OCI-LY7 (cell line): Measurements from ENCODE around the gene MCTP2. TPM values are rescaled to one million over a fixed set of nuclear protein-coding genes. Genes with fewer than 3 reads are reported as not detected.

ENCODE experiments used
- BruUV-seq: library from RNA; stranded (reverse); fragments of 400-500 nt; replicated peaks from 2 replicates; lab custom pipeline; 2021; lab: Mats Ljungman, UMichigan
- CTCF ChIA-PET: fragments of 300-600 bp; sonication (Branson Sonifier 250); formaldehyde crosslinking; loops from one replicate; lab custom pipeline; 2022; ENCODE audit warnings: antibody characterized with exemption; ENCODE audit not compliant: unreplicated experiment; lab: Charles Lee
- POLR2A ChIA-PET: fragments of 300-600 bp; sonication (Branson Sonifier 250); formaldehyde crosslinking; loops from one replicate; lab custom pipeline; 2022; ENCODE audit warnings: antibody characterized with exemption; lab: Charles Lee
- DNase-seq: peaks from one replicate; pipeline ENCODE4 v3.0.0-alpha.2; 2015; ENCODE audit warnings: low spot score
- H2AFZ ChIP-seq: fragments of 200-600 bp; sonication (generic), shearing (Covaris generic); 2 replicates; pipeline ENCODE4 v1.6.1; 2014; ENCODE audit warnings: mild to moderate bottlenecking, antibody characterized with exemption, low read length, moderate library complexity
- H3K27ac ChIP-seq: fragments of 200-600 bp; sonication (generic); 2 replicates; pipeline ENCODE4 v1.5.1; 2014; ENCODE audit warnings: mixed run types, low read depth, mild to moderate bottlenecking, moderate library complexity, low read length, inconsistent platforms; ENCODE audit not compliant: poor library complexity, severe bottlenecking
- H3K36me3 ChIP-seq: fragments of 200-600 bp; sonication (generic); 2 replicates; pipeline ENCODE4 v1.6.1; 2014; ENCODE audit warnings: mild to moderate bottlenecking, antibody characterized with exemption, low read length, moderate library complexity, mixed read lengths; ENCODE audit not compliant: insufficient read depth
- H3K4me1 ChIP-seq: fragments of 200-600 bp; sonication (generic); 2 replicates; pipeline ENCODE4 v1.5.1; 2014; ENCODE audit warnings: mild to moderate bottlenecking, low read length; ENCODE audit not compliant: insufficient read depth, poor library complexity, severe bottlenecking
- H3K4me2 ChIP-seq: fragments of 200-600 bp; sonication (generic); 2 replicates; pipeline ENCODE4 v1.6.1; 2014; ENCODE audit warnings: mild to moderate bottlenecking, low read length
- H3K4me3 ChIP-seq: fragments of 200-600 bp; sonication (generic); 2 replicates; pipeline ENCODE4 v1.5.1; 2014; ENCODE audit warnings: mild to moderate bottlenecking, low read depth, low read length; ENCODE audit not compliant: poor library complexity, severe bottlenecking
- H3K79me2 ChIP-seq: fragments of 200-600 bp; sonication (generic); 2 replicates; pipeline ENCODE4 v1.6.1; 2016; ENCODE audit warnings: low read depth, mild to moderate bottlenecking, low read length, moderate library complexity, mixed read lengths; ENCODE audit not compliant: insufficient read depth
- H3K9me2 ChIP-seq: fragments of 200-600 bp; sonication (generic); 2 replicates; pipeline ENCODE4 v1.6.1; 2016; ENCODE audit warnings: mild to moderate bottlenecking, low read length, mixed read lengths; ENCODE audit not compliant: insufficient read depth
- H3K9me3 ChIP-seq: fragments of 200-600 bp; sonication (generic); 2 replicates; pipeline ENCODE4 v1.6.1; 2014; ENCODE audit warnings: mild to moderate bottlenecking, mixed run types, low read length, mixed read lengths
- H4K20me1 ChIP-seq: fragments of 200-600 bp; sonication (generic); 2 replicates; pipeline ENCODE4 v1.6.1; 2014; ENCODE audit warnings: mild to moderate bottlenecking, antibody characterized with exemption, low read length, moderate library complexity, mixed read lengths; ENCODE audit not compliant: insufficient read depth
- EZH2phosphoT487 ChIP-seq: fragments of 200-600 bp; sonication (generic); IDR thresholded peaks from 2 replicates; pipeline ENCODE4 v1.6.1; 2018; ENCODE audit warnings: low read depth, borderline replicate concordance, mild to moderate bottlenecking, mixed run types, antibody characterized with exemption, low read length, moderate library complexity, mixed read lengths
- intact Hi-C: fragments of 100-400 bp; cut with micrococcal nuclease; formaldehyde crosslinking; loops from one replicate; pipeline ENCODE4 v1.10.0; 2022; ENCODE audit not compliant: unreplicated experiment
- total RNA-seq, 2 experiments: library from RNA; depleted of rRNA in 1 of 2; stranded (reverse); fragments of >200 nt in 1 of 2; shearing (Covaris generic) in 1 of 2; gene quantifications; 2 replicates each; pipeline ENCODE4 v1.2.3, GENCODE V29; 2014 to 2022
- TF ChIP-seq, protein P1 (sequence below): fragments of 200-600 bp; sonication (generic); conservative IDR thresholded peaks from 2 replicates; pipeline ENCODE4 v1.5.1; 2014; ENCODE audit warnings: mild to moderate bottlenecking, antibody characterized with exemption, low read length, moderate library complexity, mixed read lengths

Gene MCTP2
- total RNA-seq, 2 experiments from 2014 or later: 73.2 to 90.6 TPM

DNA sequence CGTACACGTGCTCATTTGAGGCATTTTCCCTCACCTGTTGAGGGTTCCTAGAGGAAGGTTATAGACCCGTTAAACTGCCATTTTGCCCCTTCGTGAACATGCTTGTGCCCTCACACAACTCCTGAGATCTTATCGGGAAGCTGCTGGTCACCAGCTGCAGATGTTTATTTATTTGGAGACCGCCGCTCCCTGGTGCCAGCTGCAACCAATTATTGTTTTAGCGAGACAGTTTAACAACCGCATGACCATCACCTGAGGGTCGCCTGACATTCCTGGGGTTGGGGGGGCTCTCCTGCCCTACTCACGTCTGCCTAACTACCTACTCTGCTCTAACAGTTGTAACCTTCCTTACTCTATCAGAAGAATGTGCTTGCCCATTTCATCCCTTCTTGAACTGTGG is 292.5 kb downstream of the MCTP2 start:
- Histone ChIP-seq H3K4me3 (no peak overlapping the region), H3K9me2 (no peaks in the 10 kb centered on the region), H4K20me1 (no peaks in the 10 kb centered on the region), H3K79me2 (no peaks in the 10 kb centered on the region), H3K9me3 (no peaks in the 10 kb centered on the region), H3K36me3 (no peaks in the 10 kb centered on the region), H3K4me1 (no peaks in the 10 kb centered on the region), H2AFZ (no peak overlapping the region), H3K4me2 (no peak overlapping the region), H3K27ac (no peak overlapping the region)
- DNase-seq: no peak
- BruUV-seq: no TSS peak
- no peak for TF ChIP-seq EZH2phosphoT487
- TF ChIP-seq, protein P1, sequence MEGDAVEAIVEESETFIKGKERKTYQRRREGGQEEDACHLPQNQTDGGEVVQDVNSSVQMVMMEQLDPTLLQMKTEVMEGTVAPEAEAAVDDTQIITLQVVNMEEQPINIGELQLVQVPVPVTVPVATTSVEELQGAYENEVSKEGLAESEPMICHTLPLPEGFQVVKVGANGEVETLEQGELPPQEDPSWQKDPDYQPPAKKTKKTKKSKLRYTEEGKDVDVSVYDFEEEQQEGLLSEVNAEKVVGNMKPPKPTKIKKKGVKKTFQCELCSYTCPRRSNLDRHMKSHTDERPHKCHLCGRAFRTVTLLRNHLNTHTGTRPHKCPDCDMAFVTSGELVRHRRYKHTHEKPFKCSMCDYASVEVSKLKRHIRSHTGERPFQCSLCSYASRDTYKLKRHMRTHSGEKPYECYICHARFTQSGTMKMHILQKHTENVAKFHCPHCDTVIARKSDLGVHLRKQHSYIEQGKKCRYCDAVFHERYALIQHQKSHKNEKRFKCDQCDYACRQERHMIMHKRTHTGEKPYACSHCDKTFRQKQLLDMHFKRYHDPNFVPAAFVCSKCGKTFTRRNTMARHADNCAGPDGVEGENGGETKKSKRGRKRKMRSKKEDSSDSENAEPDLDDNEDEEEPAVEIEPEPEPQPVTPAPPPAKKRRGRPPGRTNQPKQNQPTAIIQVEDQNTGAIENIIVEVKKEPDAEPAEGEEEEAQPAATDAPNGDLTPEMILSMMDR: no peak
- ChIA-PET CTCF (no interaction called here), POLR2A (no interaction called here)
- intact Hi-C loops: no loop called here

DNA sequence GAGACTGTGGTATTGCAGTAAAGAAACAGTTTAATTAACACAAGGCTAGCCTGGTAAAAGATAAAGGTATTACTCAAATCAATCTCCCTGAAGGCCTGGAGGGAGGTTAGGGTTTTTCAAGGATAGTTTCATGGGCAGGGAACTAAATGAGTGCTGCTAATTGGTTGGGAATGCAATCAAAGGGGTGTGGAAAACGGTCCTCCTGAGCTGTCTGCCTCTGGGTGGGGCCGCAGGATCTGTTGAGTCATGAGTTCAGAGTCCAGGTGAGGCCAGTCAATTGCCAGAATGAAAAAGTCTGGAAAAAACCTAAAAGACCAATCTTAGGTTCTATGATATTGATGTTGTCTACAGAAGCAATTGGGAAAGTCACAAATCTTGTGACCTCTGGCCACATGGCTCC is 293.2 kb downstream of the MCTP2 start:
- no TSS peak for BruUV-seq

DNA sequence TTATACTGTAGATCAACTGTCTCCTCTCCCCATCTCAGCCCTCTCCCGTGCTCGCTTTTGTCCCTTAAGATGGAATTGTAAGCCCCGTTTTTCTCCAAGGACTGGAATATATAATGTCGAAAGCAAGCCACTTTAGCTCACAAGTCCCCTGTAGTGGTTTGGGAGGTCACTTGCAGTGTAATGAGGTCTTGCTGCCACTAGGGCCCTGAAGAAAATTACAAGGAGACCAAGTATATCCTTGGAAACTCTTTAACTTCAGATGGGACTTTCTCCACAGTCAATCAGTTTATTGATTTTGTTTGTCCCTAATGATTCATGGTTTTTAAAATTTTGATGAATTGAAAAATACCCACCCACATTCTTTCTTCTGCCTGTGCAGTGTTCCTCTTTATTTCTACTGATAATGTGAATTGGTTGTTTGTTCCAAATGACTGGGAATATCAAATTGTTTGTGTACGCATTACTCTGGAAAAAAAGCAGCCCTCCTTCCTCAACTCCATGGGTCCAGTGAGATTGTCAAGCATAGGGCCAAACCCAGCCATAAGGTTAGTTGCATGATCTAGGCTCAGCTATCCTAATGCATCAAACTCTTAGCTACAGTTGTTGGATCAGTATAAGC is 294.8 kb downstream of the MCTP2 start:
- Histone ChIP-seq H3K9me2 (no peaks in the 10 kb centered on the region), H3K4me3 (no peak overlapping the region), H3K4me2 (no peak overlapping the region), H3K9me3 (no peaks in the 10 kb centered on the region), H3K79me2 (no peaks in the 10 kb centered on the region), H4K20me1 (no peaks in the 10 kb centered on the region), H3K27ac (no peak overlapping the region), H2AFZ (no peak overlapping the region), H3K4me1 (no peaks in the 10 kb centered on the region), H3K36me3 (no peaks in the 10 kb centered on the region)
- intact Hi-C loops: no loop called here
- CTCF ChIA-PET: no interaction called here
- no peak for TF ChIP-seq EZH2phosphoT487
- TF ChIP-seq, protein P1: peak; percentile 75
- POLR2A ChIA-PET: interaction anchor here (0.6 to 1.5 kb wide), 3 partner anchors 15 to 727 kb away, joined by 3 read pairs; no protein-coding TSS in a partner anchor
- peak; percentile 10 for DNase-seq
- BruUV-seq: no TSS peak

More for the DNA sequence above, 293.2 kb downstream of the MCTP2 start:
- intact Hi-C loops: no loop called here
- no peaks in the 10 kb centered on the region for H3K4me1 ChIP-seq
- no peak overlapping the region for H3K4me3 ChIP-seq
- H4K20me1 ChIP-seq: no peaks in the 10 kb centered on the region
- no peak for DNase-seq
- no peak overlapping the region for H3K4me2 ChIP-seq
- H2AFZ ChIP-seq: no peak overlapping the region
- H3K27ac ChIP-seq: no peak overlapping the region
- CTCF ChIA-PET: no interaction called here
- no peaks in the 10 kb centered on the region for H3K9me2 ChIP-seq
- H3K36me3 ChIP-seq: no peaks in the 10 kb centered on the region
- POLR2A ChIA-PET: no interaction called here
- no peaks in the 10 kb centered on the region for H3K9me3 ChIP-seq
- TF ChIP-seq, protein P1: no peak
- TF ChIP-seq EZH2phosphoT487: no peak
- H3K79me2 ChIP-seq: no peaks in the 10 kb centered on the region
